Measurements from ENCODE around the gene TECPR2. TPM values are rescaled to one million over a fixed set of nuclear protein-coding genes. Genes with fewer than 3 reads are reported as not detected.

TECPR2 gene
- total RNA-seq, 1 experiment from 2014 or later = 21.3 TPM

DNA sequence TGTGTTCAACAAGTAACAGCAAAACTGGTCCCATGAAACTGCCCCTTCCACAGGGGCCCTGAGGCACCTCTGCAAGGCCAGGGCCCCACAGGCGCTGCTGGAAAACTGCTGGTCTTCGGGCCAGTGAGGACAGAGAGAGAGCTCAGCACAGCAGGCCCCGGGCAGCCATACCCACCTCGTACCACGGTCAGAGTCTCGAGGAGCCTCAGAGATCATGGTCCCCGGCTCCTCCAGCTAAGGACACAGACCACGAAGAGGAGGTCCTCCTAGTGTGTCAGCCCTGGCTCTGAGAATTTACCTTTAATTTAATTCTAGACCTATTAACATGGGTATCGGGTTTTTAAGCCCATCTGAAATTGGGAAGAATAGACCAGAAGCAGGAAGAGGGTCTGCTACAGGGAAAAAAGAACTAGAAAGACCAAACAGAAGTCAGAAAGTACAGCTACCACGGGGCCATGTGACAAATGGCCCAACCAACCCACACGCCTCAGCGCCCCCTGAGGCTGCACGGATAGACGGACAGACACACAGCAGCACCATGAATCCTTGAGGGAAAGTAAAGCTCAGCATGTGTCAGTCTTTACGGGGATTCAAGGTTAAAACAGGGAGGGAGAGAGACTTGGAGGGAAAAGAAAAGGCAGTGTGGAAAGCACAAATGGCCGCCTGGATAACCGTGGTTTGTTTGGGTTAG, 123.9 kb downstream of the TECPR2 start:
- Mint-ChIP-seq H3K27ac (peak overlapping the region; percentile 34), H3K27me3 (ENCODE audit: low read depth) (no peaks in the 10 kb centered on the region), H3K9me3 (peaks cover 8% of the 10 kb centered on the region; the same call in 1 of the 2 replicates), H3K4me3 (no peak overlapping the region), H3K4me1 (no peaks in the 10 kb centered on the region), H3K36me3 (no peaks in the 10 kb centered on the region)
- POLR2A ChIA-PET = no interaction called here
- DNase-seq (ENCODE audit: low spot score) = no peak
- CTCF ChIA-PET = interaction anchor here (0.5 to 2.5 kb wide), 4 partner anchors 11 to 154 kb away, joined by 3 to 11 read pairs (median 8); no protein-coding TSS in a partner anchor
- TF ChIP-seq ZNF263 (CRISPR knock-in tag; IDR thresholded peaks at IDR 0.05; ENCODE audit: low read depth) (no peak), ZNF232 (CRISPR knock-in tag; IDR thresholded peaks at IDR 0.05) (no peak), ZNF219 (CRISPR knock-in tag; IDR thresholded peaks at IDR 0.05; ENCODE audit: borderline replicate concordance) (no peak), MXD4 (CRISPR knock-in tag; IDR thresholded peaks at IDR 0.05; ENCODE audit: borderline replicate concordance) (no peak), HMGA2 (CRISPR knock-in tag; IDR thresholded peaks at IDR 0.05) (no peak), TEAD1 (CRISPR knock-in tag; IDR thresholded peaks at IDR 0.05) (no peak), RELA (CRISPR knock-in tag; IDR thresholded peaks at IDR 0.05; ENCODE audit: borderline replicate concordance) (no peak), TCF7 (CRISPR knock-in tag; IDR thresholded peaks at IDR 0.05; ENCODE audit: low read depth) (no peak)
- TF ChIP-seq, protein P1, sequence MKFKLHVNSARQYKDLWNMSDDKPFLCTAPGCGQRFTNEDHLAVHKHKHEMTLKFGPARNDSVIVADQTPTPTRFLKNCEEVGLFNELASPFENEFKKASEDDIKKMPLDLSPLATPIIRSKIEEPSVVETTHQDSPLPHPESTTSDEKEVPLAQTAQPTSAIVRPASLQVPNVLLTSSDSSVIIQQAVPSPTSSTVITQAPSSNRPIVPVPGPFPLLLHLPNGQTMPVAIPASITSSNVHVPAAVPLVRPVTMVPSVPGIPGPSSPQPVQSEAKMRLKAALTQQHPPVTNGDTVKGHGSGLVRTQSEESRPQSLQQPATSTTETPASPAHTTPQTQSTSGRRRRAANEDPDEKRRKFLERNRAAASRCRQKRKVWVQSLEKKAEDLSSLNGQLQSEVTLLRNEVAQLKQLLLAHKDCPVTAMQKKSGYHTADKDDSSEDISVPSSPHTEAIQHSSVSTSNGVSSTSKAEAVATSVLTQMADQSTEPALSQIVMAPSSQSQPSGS (CRISPR knock-in tag; IDR thresholded peaks at IDR 0.05; ENCODE audit: borderline replicate concordance, low read depth) = no peak
- TF ChIP-seq, protein P2, sequence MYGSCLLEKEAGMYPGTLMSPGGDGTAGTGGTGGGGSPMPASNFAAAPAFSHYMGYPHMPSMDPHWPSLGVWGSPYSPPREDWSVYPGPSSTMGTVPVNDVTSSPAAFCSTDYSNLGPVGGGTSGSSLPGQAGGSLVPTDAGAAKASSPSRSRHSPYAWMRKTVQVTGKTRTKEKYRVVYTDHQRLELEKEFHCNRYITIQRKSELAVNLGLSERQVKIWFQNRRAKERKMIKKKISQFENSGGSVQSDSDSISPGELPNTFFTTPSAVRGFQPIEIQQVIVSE (CRISPR knock-in tag; IDR thresholded peaks at IDR 0.05; ENCODE audit: borderline replicate concordance) = no peak
- TF ChIP-seq, protein P3, sequence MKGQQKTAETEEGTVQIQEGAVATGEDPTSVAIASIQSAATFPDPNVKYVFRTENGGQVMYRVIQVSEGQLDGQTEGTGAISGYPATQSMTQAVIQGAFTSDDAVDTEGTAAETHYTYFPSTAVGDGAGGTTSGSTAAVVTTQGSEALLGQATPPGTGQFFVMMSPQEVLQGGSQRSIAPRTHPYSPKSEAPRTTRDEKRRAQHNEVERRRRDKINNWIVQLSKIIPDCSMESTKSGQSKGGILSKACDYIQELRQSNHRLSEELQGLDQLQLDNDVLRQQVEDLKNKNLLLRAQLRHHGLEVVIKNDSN (CRISPR knock-in tag; IDR thresholded peaks at IDR 0.05) = no peak
- TF ChIP-seq, protein P4, sequence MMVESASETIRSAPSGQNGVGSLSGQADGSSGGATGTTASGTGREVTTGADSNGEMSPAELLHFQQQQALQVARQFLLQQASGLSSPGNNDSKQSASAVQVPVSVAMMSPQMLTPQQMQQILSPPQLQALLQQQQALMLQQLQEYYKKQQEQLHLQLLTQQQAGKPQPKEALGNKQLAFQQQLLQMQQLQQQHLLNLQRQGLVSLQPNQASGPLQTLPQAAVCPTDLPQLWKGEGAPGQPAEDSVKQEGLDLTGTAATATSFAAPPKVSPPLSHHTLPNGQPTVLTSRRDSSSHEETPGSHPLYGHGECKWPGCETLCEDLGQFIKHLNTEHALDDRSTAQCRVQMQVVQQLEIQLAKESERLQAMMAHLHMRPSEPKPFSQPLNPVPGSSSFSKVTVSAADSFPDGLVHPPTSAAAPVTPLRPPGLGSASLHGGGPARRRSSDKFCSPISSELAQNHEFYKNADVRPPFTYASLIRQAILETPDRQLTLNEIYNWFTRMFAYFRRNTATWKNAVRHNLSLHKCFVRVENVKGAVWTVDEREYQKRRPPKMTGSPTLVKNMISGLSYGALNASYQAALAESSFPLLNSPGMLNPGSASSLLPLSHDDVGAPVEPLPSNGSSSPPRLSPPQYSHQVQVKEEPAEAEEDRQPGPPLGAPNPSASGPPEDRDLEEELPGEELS (CRISPR knock-in tag; IDR thresholded peaks at IDR 0.05) = no peak
- ATAC-seq = 0 out of 2 replicates have a peak, but pooled peaks have one; percentile 36

DNA sequence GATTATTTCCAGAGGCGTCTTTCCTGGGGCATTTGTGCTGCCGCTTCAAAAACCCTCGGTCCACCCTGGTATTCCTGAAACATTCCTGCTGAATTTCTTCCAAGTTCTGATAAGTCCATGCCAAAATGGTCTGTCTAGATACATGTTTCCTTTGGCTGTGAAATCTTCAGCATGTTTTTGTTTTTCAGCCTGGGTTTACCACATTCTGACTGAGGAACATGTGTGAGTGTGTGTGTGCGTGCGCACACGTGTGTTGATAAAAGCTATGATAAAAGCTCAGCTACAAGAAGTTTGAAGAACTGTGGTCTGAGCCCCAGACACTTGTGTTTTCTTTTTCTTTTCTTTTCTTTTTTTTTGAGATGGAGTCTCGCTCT, 124.5 kb downstream of the TECPR2 start:
- H3K4me1 Mint-ChIP-seq = no peaks in the 10 kb centered on the region
- H3K36me3 Mint-ChIP-seq = no peaks in the 10 kb centered on the region
- H3K27me3 Mint-ChIP-seq (ENCODE audit: low read depth) = no peaks in the 10 kb centered on the region
- H3K27ac Mint-ChIP-seq = no peak overlapping the region
- DNase-seq (ENCODE audit: low spot score) (no peak), ATAC-seq (no peak)
- CTCF ChIA-PET = interaction anchor here (1.5 to 2.5 kb wide), 3 partner anchors 11 to 49 kb away, joined by 6 to 11 read pairs (median 10); no protein-coding TSS in a partner anchor
- no peak overlapping the region for H3K4me3 Mint-ChIP-seq
- H3K9me3 Mint-ChIP-seq = peaks cover 8% of the 10 kb centered on the region; the same call in 1 of the 2 replicates
- POLR2A ChIA-PET = no interaction called here
- TF ChIP-seq TCF7 (CRISPR knock-in tag; IDR thresholded peaks at IDR 0.05; ENCODE audit: low read depth) (no peak), ZNF671 (CRISPR knock-in tag; IDR thresholded peaks at IDR 0.05) (no peak), NFATC4 (CRISPR knock-in tag; IDR thresholded peaks at IDR 0.05) (no peak), SMAD3 (CRISPR knock-in tag; IDR thresholded peaks at IDR 0.05; ENCODE audit: borderline replicate concordance) (no peak), ZNF423 (CRISPR knock-in tag; IDR thresholded peaks at IDR 0.05) (no peak), CREM (CRISPR knock-in tag; IDR thresholded peaks at IDR 0.05) (no peak), NFYB (CRISPR knock-in tag; conservative IDR thresholded peaks at IDR 0.05; ENCODE audit: low read depth) (no peak)
- TF ChIP-seq, protein P1 (CRISPR knock-in tag; IDR thresholded peaks at IDR 0.05; ENCODE audit: borderline replicate concordance, low read depth) = no peak
- TF ChIP-seq, protein P5, sequence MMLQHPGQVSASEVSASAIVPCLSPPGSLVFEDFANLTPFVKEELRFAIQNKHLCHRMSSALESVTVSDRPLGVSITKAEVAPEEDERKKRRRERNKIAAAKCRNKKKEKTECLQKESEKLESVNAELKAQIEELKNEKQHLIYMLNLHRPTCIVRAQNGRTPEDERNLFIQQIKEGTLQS (CRISPR knock-in tag; conservative IDR thresholded peaks at IDR 0.05) = no peak
- TF ChIP-seq, protein P6, sequence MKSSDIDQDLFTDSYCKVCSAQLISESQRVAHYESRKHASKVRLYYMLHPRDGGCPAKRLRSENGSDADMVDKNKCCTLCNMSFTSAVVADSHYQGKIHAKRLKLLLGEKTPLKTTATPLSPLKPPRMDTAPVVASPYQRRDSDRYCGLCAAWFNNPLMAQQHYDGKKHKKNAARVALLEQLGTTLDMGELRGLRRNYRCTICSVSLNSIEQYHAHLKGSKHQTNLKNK (CRISPR knock-in tag; IDR thresholded peaks at IDR 0.05) = no peak
